ENCODE results near the gene MOB3B.

- TF ChIP-seq POLR2AphosphoS5 (IDR thresholded peaks at IDR 0.05; ENCODE audit: low read depth, low read length) (no peak), RCOR1 (IDR thresholded peaks at IDR 0.05; ENCODE audit: low read length) (no peak), TEAD4 (IDR thresholded peaks at IDR 0.05; ENCODE audit: borderline replicate concordance, insufficient read depth) (no peak), CTCF (IDR thresholded peaks at IDR 0.05) (no peak), FOSL2 (IDR thresholded peaks at IDR 0.05; ENCODE audit: borderline replicate concordance, low read depth) (no peak)
Observed at GRCh38 chr9:27395484-27395921, 134.1 kb downstream of the MOB3B start.
